Nephron (organoid): ENCODE measurements around the gene RNF19B.

Source experiments
- H3K27ac Mint-ChIP-seq, 3 experiments: 2 replicates each; pipeline ENCODE4 v1.8.0; 2020; ENCODE audit warnings: mixed read lengths in 3 of 3, mild to moderate bottlenecking in 2 of 3, moderate library complexity in 1 of 3
- H3K27me3 Mint-ChIP-seq: 2 replicates; pipeline ENCODE4 v1.8.0; 2021; ENCODE audit warnings: low read depth, mild to moderate bottlenecking, moderate library complexity, mixed read lengths
- H3K36me3 Mint-ChIP-seq: 2 replicates; pipeline ENCODE4 v1.8.0; 2020; ENCODE audit warnings: low read depth, mixed read lengths
- H3K4me1 Mint-ChIP-seq: 2 replicates; pipeline ENCODE4 v1.8.0; 2020; ENCODE audit warnings: mixed read lengths
- H3K4me3 Mint-ChIP-seq, 3 experiments: 2 replicates each; pipeline ENCODE4 v1.8.0; 2020; ENCODE audit warnings: mild to moderate bottlenecking in 3 of 3, mixed read lengths in 3 of 3, moderate library complexity in 2 of 3
- H3K9me3 Mint-ChIP-seq: 2 replicates; pipeline ENCODE4 v1.8.0; 2020; ENCODE audit warnings: mixed read lengths
- TF ChIP-seq, protein P1 (sequence below), 3 experiments: fragments of 200-600 bp; sonication (generic); IDR thresholded peaks; one replicate each; pipeline ENCODE4 v1.5.0; 2021; ENCODE audit warnings: antibody characterized with exemption in 3 of 3; ENCODE audit not compliant: unreplicated experiment in 3 of 3

The RNF19B gene

DNA sequence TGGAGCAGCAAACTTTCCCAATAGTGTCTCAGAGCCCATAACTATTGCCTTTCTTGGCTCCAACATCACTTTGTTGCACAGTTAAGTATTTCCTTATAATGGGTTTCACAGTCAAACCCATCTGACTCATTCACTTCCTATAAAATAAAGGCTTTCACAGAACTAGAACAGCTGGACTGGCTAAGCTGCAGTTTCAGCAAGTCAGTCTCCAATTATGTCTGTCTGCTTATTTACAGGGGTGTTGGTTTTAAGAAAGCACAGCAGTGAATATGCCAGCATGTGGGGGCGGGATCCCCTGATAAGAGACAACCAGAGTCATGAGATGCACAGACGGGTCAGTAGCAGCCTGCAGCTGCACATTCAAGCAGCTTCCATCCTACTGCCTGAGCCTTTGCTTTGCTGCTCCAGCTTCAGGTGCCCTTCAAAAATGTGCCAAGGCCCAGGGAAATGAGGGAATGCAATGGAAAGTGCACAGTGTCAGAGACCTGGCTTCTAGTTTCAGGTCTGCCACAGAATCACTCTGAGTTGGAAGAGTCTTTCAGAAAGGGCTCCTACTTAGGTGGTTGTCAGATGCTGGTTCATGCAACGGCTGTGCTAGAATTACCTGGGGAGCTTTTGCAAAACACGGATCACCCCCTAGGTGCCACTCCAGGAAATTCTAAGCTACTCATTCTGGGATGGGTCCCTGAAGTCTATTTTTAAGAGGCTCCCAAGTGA is 24.8 kb downstream of the RNF19B start:
- H3K4me3 Mint-ChIP-seq = no peak overlapping the region
- TF ChIP-seq, protein P1, sequence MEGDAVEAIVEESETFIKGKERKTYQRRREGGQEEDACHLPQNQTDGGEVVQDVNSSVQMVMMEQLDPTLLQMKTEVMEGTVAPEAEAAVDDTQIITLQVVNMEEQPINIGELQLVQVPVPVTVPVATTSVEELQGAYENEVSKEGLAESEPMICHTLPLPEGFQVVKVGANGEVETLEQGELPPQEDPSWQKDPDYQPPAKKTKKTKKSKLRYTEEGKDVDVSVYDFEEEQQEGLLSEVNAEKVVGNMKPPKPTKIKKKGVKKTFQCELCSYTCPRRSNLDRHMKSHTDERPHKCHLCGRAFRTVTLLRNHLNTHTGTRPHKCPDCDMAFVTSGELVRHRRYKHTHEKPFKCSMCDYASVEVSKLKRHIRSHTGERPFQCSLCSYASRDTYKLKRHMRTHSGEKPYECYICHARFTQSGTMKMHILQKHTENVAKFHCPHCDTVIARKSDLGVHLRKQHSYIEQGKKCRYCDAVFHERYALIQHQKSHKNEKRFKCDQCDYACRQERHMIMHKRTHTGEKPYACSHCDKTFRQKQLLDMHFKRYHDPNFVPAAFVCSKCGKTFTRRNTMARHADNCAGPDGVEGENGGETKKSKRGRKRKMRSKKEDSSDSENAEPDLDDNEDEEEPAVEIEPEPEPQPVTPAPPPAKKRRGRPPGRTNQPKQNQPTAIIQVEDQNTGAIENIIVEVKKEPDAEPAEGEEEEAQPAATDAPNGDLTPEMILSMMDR (IDR thresholded peaks at IDR 0.05; ENCODE audit: unreplicated experiment in 3 of 3) = no peak
- no peaks in the 10 kb centered on the region for H3K9me3 Mint-ChIP-seq
- peak overlapping the region in 2 of 3 experiments; percentile 7 to 38 for H3K27ac Mint-ChIP-seq
- peaks cover 69% of the 10 kb centered on the region for H3K36me3 Mint-ChIP-seq
- peaks cover 12% of the 10 kb centered on the region for H3K4me1 Mint-ChIP-seq
- H3K27me3 Mint-ChIP-seq = no peaks in the 10 kb centered on the region

DNA sequence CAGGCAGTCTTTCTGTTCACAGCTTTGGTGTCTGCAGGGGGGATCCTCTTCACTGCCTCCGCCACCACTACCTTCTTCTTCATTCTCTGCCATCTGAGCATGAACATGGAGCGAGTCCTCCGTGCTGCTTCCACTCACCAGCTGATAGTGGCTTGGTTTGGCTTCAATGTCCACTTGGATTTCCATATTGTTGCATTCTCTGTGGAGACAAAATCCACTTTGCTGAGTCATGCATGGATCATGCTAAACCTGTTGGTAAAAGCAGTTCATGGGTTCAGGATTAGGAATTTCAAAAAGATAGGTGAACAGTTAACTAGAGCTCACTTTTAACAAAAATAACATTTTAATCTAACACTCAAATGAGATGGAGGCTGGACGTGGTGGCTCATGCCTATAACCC is 27.5 kb downstream of the RNF19B start:
- TF ChIP-seq, protein P1 (IDR thresholded peaks at IDR 0.05; ENCODE audit: unreplicated experiment in 3 of 3) = no peak
- peaks cover 47% of the 10 kb centered on the region for H3K36me3 Mint-ChIP-seq
- no peaks in the 10 kb centered on the region for H3K9me3 Mint-ChIP-seq
- no peak overlapping the region for H3K4me3 Mint-ChIP-seq
- peak overlapping the region in 1 of 3 experiments; percentile 33 for H3K27ac Mint-ChIP-seq
- peaks cover 20% of the 10 kb centered on the region for H3K4me1 Mint-ChIP-seq
- H3K27me3 Mint-ChIP-seq = no peaks in the 10 kb centered on the region

DNA sequence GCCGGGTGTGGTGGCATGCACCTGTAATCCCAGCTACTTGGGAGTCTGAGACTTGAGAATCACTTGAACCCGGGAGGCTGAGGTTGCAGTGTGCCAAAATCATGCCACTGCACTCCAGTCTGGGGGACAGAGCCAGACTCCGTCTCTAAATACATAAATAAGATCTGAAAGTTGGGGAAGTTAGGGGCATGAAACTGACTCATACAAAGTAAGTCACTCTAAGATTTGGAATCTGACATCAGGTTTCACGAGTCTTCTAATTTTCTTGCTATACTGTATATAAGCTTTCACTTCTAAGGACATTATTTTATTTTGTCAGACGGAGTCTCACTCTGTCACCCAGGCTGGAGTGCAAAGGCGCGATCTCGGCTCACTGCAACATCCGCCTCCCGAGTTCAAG is 30.1 kb downstream of the RNF19B start:
- Mint-ChIP-seq H3K4me1 (peaks cover 11% of the 10 kb centered on the region), H3K9me3 (no peaks in the 10 kb centered on the region)
- TF ChIP-seq, protein P1 (IDR thresholded peaks at IDR 0.05; ENCODE audit: unreplicated experiment in 3 of 3) = no peak

DNA sequence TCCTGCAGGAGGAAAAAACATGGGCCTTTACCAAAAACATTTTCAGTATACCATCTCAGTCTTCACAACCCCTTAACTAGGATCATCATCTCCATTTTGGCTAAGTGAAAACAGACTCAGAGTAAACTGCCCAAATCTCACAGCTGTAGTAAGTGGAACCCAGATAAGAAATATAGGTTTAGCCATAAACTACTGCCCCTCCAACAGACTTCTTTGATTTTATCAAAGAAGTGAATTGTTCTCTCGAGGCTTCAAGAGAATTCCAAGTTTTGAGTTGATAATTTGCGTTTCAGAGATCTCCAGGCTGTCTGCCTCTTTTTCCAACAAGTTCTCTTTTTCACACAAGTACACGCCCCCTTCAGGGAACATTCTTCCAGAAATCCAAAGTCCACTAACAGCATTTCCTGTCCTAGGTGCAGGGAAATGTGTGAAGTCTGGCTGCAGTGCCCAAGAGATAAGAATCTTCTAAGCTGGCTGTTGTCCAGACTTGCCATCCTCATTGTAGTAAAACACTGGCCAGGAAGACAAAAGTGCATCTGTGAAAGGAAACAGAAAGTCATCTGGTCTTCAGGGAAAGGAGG is 30.8 kb downstream of the RNF19B start:
- Mint-ChIP-seq H3K27me3 (no peaks in the 10 kb centered on the region), H3K27ac (peak overlapping the region; percentile 69 to 94 (median 88)), H3K4me1 (peaks cover 8% of the 10 kb centered on the region), H3K4me3 (no peak overlapping the region), H3K36me3 (peaks cover 31% of the 10 kb centered on the region), H3K9me3 (no peaks in the 10 kb centered on the region)
- TF ChIP-seq, protein P1 (IDR thresholded peaks at IDR 0.05; ENCODE audit: unreplicated experiment in 3 of 3) = peak in 1 of 3 experiments; percentile 22

More for the DNA sequence above, 30.1 kb downstream of the RNF19B start:
- Mint-ChIP-seq H3K36me3 (peaks cover 35% of the 10 kb centered on the region), H3K27ac (no peak overlapping the region), H3K27me3 (no peaks in the 10 kb centered on the region), H3K4me3 (no peak overlapping the region)

DNA sequence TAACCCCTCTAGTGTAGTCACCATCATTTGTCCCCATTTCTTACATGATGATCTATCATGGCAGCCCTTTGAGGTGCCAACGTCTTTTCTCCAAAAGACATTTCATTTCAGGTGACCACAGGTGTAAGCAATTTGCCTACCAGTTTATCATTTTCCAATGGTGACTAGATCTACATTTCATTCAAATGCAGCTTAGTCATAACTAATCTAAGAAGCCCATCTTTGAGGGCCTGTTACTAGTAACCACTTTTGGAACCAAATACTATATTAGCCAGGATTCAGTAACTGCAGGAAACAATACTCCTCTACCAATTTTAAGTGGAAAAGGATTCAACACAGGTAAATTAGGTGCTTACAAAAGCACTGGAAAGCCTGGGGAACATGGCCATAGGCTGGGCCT is 32.8 kb downstream of the RNF19B start:
- Mint-ChIP-seq H3K9me3 (no peaks in the 10 kb centered on the region), H3K27ac (no peak overlapping the region), H3K36me3 (peaks cover 11% of the 10 kb centered on the region), H3K4me3 (no peak overlapping the region), H3K4me1 (peaks cover 8% of the 10 kb centered on the region), H3K27me3 (no peaks in the 10 kb centered on the region)
- TF ChIP-seq, protein P1 (IDR thresholded peaks at IDR 0.05; ENCODE audit: unreplicated experiment in 3 of 3) = no peak

DNA sequence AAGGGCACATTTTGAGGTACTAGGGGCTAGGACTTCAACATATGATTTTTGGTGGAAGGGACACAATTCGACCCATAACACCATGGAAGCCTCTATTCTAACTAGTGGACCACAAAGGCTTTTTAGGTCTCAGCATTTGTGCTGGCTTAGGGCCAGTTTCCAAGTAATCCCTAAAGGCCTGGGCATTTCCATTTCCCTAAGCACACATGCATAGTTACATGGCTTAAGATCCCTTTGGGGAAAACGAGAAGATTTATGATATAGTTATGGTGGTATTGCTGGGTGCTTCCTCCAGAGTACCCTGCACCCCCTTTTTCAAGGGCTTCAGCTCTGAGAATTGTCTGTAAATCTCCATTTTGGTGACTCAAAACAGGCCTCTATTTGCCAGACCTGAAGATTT is 35.2 kb downstream of the RNF19B start:
- H3K27ac Mint-ChIP-seq = no peak overlapping the region
- no peaks in the 10 kb centered on the region for H3K9me3 Mint-ChIP-seq
- TF ChIP-seq, protein P1 (IDR thresholded peaks at IDR 0.05; ENCODE audit: unreplicated experiment in 3 of 3) = no peak
- no peak overlapping the region for H3K4me3 Mint-ChIP-seq
- no peaks in the 10 kb centered on the region for H3K36me3 Mint-ChIP-seq
- H3K4me1 Mint-ChIP-seq = peaks cover 28% of the 10 kb centered on the region
- H3K27me3 Mint-ChIP-seq = peaks cover 19% of the 10 kb centered on the region
